ENCODE data around the gene ENKD1.

DNA sequence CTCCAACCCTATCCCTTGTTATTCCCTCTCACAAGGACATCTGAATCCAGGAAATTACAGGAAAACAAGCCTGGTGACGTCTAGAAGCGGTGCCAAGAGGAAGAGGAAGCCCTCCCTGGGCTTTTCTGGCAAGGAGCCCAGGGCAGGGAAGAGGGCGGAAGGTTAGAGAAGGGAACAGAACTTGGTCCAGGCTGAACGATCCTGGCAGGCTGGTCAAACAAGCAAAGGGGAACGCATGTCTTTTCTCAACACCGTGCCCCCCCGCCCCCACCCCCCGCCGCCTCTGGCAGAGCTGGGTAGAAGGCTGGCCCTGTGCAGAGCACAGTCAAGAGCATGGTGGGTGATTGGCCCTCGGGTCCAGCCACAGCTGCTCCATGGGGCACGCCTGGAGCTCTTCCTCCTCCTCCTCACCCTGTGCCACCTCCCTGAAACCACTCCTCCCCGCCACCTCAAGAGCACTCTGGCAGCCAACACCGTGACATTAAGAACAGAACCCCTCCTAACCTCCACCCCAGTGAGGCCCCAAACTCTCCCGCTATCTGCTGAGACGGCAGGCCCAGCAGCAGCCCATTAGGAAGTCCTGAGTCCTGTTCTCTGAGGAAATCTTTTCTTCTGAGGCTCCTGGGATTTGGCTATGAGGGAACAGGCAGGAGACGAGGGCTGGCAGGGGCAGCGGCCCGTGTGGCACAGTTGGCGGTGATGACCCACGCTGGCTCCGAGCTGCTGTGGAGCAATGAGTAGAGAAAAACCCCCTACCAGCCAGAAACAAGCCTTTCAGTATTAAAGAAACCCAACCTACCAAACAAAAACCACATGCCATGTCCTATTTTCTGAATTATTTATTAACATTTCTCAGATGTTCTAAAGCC lies 7.4 kb upstream of the ENKD1 start:
- TF ChIP-seq, protein P1, sequence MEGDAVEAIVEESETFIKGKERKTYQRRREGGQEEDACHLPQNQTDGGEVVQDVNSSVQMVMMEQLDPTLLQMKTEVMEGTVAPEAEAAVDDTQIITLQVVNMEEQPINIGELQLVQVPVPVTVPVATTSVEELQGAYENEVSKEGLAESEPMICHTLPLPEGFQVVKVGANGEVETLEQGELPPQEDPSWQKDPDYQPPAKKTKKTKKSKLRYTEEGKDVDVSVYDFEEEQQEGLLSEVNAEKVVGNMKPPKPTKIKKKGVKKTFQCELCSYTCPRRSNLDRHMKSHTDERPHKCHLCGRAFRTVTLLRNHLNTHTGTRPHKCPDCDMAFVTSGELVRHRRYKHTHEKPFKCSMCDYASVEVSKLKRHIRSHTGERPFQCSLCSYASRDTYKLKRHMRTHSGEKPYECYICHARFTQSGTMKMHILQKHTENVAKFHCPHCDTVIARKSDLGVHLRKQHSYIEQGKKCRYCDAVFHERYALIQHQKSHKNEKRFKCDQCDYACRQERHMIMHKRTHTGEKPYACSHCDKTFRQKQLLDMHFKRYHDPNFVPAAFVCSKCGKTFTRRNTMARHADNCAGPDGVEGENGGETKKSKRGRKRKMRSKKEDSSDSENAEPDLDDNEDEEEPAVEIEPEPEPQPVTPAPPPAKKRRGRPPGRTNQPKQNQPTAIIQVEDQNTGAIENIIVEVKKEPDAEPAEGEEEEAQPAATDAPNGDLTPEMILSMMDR (IDR thresholded peaks at IDR 0.05; ENCODE audit: low read length): no peak
- no peak for TF ChIP-seq EZH2 (IDR thresholded peaks at IDR 0.05; ENCODE audit: borderline replicate concordance, low read length)
